ENCODE measurements around the gene TSC22D3.

The TSC22D3 gene

GRCh38 chrX:107748506-107748905, 27.1 kb downstream of the TSC22D3 start:
- no peak overlapping the region for H3K27ac ChIP-seq
- in situ Hi-C loops (cut with HindIII; ENCODE audit: low pct_ligation_motif_present, low sequenced_read_pairs): no loop called here
- no peak for TF ChIP-seq CTCF (IDR thresholded peaks at IDR 0.05; ENCODE audit: low read depth, low read length, missing control alignments)
- no peak for DNase-seq
- no peak overlapping the region for H3K4me3 ChIP-seq (ENCODE audit: low read depth, low read length)
- H3K36me3 ChIP-seq (replicated peaks): no peaks in the 10 kb centered on the region
- no peaks in the 10 kb centered on the region for H3K27me3 ChIP-seq (replicated peaks)

GRCh38 chrX:107747596-107748161, 27.9 kb downstream of the TSC22D3 start:
- DNase-seq: peak; percentile 51
- in situ Hi-C loops (cut with HindIII; ENCODE audit: low pct_ligation_motif_present, low sequenced_read_pairs): no loop called here
- no peaks in the 10 kb centered on the region for H3K36me3 ChIP-seq (replicated peaks)
- TF ChIP-seq CTCF (IDR thresholded peaks at IDR 0.05; ENCODE audit: low read depth, low read length, missing control alignments): no peak
- no peak overlapping the region for H3K4me3 ChIP-seq (ENCODE audit: low read depth, low read length)
- H3K27ac ChIP-seq: no peak overlapping the region
- H3K27me3 ChIP-seq (replicated peaks): no peaks in the 10 kb centered on the region

- Histone ChIP-seq H3K4me3 (ENCODE audit: low read depth, low read length) (no peak overlapping the region), H3K36me3 (replicated peaks) (no peaks in the 10 kb centered on the region), H3K27me3 (replicated peaks) (no peaks in the 10 kb centered on the region), H3K27ac (no peak overlapping the region)
- no peak for DNase-seq
- in situ Hi-C loops (cut with HindIII; ENCODE audit: low pct_ligation_motif_present, low sequenced_read_pairs): no loop called here
- TF ChIP-seq CTCF (IDR thresholded peaks at IDR 0.05; ENCODE audit: low read depth, low read length, missing control alignments): no peak
Measured at GRCh38 chrX:107744868-107745267, 30.7 kb downstream of the TSC22D3 start.

GRCh38 chrX:107743995-107744394, 31.6 kb downstream of the TSC22D3 start:
- Histone ChIP-seq H3K4me3 (ENCODE audit: low read depth, low read length) (no peak overlapping the region), H3K36me3 (replicated peaks) (no peaks in the 10 kb centered on the region), H3K27ac (no peak overlapping the region), H3K27me3 (replicated peaks) (no peaks in the 10 kb centered on the region)
- no peak for DNase-seq
- no peak for TF ChIP-seq CTCF (IDR thresholded peaks at IDR 0.05; ENCODE audit: low read depth, low read length, missing control alignments)
- in situ Hi-C loops (cut with HindIII; ENCODE audit: low pct_ligation_motif_present, low sequenced_read_pairs): no loop called here

- Histone ChIP-seq H3K27me3 (replicated peaks) (no peaks in the 10 kb centered on the region), H3K4me3 (ENCODE audit: low read depth, low read length) (no peak overlapping the region), H3K36me3 (replicated peaks) (no peaks in the 10 kb centered on the region), H3K27ac (no peak overlapping the region)
- in situ Hi-C loops (cut with HindIII; ENCODE audit: low pct_ligation_motif_present, low sequenced_read_pairs): no loop called here
- TF ChIP-seq CTCF (IDR thresholded peaks at IDR 0.05; ENCODE audit: low read depth, low read length, missing control alignments): no peak
- DNase-seq: no peak
Measured at GRCh38 chrX:107742700-107743191, 32.8 kb downstream of the TSC22D3 start.

GRCh38 chrX:107741404-107741790, 34.2 kb downstream of the TSC22D3 start:
- DNase-seq: no peak
- no peak overlapping the region for H3K4me3 ChIP-seq (ENCODE audit: low read depth, low read length)
- in situ Hi-C loops (cut with HindIII; ENCODE audit: low pct_ligation_motif_present, low sequenced_read_pairs): no loop called here
- H3K36me3 ChIP-seq (replicated peaks): no peaks in the 10 kb centered on the region
- TF ChIP-seq CTCF (IDR thresholded peaks at IDR 0.05; ENCODE audit: low read depth, low read length, missing control alignments): no peak
- H3K27me3 ChIP-seq (replicated peaks): no peaks in the 10 kb centered on the region
- H3K27ac ChIP-seq: no peak overlapping the region

All from brain microvascular endothelial cell (primary cell).